Fibroblast of skin of abdomen (primary cell): ENCODE results near the gene LRRFIP1.
A peak's percentile ranks its signal among the peaks of the same experiment; 100 is the strongest.

Experiments
- DNase-seq: peaks from one replicate; pipeline ENCODE4 v3.0.0-alpha.2; 2013

LRRFIP1 gene

DNA sequence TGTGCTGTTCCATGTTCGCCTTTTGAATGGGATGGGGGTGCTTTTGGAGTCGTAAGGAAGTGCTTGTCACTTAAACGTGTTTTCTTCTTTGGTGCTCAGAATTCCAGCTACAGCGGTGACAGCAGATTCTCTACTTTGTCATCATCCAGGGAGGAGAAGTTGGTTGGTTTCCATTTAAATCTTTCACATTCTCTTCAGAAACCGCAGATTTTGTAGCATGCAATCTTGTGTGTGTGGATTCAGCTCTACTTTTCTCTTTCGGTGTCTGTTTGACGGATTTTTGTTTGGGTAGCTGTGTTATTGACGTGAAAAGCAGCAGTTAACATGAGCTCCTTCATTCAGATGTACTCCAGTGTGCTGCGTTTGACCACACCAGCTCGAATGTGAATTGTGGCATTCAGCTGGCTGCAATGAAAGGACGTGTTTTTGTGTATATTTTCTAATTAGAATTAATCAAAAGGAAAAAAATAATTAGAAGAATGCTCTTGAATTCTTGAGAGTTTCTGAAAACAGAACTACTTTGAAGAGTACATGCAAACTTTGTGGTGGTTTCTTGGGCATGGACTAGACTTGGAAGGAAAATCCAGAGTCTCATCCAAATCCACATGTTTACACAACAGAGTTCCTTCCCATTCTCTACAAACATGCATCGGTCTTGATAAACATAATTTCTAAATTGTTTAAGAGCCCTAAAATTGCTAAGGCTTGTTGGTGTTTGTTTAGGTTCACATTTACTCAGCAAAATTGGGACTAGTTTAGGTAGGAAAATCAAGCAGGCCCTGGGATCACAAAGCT lies 102.5 kb downstream of the LRRFIP1 start:
- DNase-seq, result no peak

DNA sequence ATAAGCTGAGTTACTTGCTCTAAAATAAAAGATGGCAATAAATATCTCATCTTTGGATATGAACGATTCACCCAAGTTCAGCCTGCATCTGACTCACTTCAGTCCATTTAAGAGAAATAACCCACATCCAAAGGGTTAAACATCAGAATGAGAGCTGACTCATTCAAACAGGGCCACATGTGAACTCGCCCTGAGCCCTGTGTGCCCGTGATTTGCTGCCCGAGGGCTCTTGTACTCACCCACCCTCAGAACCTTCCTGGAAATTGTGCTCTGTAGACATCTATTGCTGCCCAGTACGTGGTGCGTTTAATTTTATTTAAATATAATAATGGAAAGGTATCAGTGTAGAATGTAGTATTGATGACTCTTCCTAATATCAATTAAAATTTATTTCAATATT lies 104.3 kb downstream of the LRRFIP1 start:
- peak; percentile 71 for DNase-seq

GRCh38 chr2:237732070-237732469 lies 104.7 kb downstream of the LRRFIP1 start:
- no peak for DNase-seq

DNA sequence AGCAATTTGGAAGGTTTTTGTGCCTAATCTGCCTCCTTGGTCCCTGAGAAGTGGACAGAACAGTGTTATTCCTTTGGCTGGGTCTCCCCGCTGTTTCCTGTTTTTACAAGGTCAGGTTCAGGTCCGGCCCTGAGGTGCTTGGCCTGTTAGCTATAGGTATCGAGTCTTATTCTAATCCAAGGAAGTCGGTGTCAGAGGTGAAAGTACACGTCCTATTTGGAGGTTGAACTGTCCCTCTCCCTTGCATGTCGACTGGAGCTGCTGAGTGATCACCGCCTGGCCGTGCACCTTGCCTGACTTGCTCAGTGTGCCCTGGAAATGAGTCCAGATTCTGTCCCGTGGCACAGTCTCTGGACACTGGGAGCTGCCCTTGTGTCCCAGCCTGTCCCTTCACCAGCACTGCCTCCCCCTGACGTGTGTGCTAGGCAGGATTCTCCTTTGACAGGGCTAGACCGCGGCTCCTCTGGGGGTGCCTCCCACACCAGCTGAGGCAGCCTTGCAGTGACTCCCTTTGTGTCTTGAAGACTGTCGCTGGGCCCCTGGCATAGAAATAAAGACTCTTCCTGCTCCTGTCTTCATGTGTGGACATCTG lies 105.5 kb downstream of the LRRFIP1 start:
- DNase-seq, result no peak

GRCh38 chr2:237733677-237734300 lies 106.4 kb downstream of the LRRFIP1 start:
- DNase-seq, result no peak

- DNase-seq, result no peak
Observed at GRCh38 chr2:237734905-237735623, 107.7 kb downstream of the LRRFIP1 start.

DNA sequence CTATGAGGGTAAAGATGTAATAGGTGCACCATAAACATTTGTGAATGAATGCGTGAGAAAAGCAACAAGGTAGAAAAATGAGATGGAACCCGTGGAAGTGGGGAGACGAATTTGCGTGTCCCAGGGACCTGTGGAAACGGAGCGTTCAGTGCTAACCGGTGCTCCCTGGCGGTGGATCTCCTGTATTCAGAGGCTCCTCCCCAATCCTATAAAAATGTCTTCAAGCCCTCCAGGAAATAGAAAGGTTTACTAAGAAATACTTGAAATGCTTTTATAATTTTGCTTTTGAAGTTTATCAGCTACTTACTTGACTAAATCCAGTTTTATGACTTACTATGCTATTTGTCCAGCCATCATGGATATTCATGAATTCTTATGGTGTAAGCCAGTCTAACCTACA lies 108.4 kb downstream of the LRRFIP1 start:
- DNase-seq, result no peak

DNA sequence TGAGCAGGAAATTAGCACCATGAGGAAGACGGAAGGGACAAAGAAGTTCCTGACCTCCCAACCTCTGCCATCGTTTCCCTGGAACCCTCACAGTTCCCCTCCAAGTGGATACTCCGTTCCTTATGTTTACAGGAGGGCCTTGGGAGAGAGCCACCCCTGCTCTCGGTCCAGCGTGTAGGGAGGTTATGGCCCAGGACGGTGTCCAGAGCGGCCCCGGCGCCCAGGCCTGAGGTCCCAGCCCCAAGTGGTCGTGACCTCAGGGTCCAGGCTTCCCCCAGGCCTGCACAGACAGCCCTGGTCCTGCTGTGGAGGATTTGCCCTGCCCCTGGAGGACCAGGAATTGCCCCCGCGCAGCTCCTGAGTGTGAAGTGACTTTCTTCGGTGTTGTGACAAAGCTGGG lies 109.4 kb downstream of the LRRFIP1 start:
- no peak for DNase-seq

DNA sequence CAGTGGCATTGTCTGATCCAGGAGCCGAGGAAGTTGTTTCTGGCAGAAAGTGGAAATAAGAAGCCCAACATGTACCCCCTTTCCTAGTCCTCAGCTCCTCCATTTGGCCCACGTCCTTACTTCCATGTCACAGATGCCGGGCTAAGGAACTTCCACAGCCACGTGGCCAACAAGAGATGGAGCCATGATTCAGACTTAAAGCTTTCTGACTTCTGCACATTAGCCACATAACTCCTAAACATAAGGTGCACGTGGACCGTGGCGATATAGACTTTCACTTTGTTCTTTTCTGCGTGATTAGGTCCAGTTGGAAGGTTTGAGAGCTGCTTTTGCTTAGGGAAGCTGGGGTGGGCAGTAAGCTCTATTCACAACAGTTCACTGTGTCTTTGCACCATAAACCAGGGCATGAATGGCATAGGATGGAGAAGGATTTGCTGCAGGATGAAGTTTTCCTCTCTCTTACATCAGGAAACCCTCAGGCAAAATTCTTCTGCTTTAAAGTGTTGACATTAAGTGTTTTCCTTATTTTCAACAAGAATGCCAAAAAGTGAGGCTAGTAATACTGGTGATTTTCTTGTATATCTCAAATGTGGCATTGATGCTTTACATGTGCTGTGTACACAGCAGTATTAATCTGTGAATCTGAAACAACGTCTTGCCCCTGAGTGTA lies 109.9 kb downstream of the LRRFIP1 start:
- no peak for DNase-seq

DNA sequence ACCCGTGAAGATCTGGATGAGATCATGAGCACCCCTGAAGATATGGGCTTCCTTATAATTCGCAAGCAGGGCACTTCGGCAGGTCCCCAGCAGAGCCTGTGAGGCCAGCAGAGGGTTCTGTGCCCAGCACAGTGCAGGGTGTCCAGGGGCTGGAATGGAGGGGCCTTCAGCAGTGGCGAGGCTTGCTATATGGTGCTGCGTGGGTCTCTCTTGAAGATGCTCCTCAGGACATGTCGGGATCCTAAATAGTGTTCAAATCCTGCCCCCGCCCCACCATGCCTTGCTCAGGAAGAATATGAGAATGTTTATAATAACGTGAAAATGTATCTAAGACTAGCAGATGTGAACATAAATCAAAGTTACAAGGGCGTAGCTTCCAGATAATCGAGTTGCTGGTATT lies 110.9 kb downstream of the LRRFIP1 start:
- DNase-seq, result no peak

GRCh38 chr2:237739101-237739500 lies 111.7 kb downstream of the LRRFIP1 start:
- DNase-seq, result no peak

- DNase-seq, result no peak
Observed at GRCh38 chr2:237742191-237742590, 114.8 kb downstream of the LRRFIP1 start.

DNA sequence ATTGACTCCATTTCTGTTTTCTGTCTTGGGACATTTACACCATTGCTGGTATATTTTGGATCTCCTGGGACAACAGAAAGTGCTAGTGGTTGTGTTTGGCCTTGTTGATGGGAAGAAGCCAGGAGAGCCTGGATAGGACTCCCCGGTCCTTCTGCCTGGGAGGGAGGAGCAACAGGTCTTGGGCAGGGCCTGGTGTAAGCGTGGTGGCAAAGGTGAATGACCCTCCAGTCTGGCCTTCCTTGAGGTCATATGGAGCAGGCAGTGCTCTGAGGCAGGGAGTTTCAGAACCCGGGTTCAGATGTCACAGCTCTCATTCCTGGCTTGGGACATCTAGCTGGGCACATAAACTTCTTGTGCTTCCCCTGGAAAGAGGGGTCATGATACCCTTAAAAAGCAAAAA lies 115.2 kb downstream of the LRRFIP1 start:
- DNase-seq, result no peak

DNA sequence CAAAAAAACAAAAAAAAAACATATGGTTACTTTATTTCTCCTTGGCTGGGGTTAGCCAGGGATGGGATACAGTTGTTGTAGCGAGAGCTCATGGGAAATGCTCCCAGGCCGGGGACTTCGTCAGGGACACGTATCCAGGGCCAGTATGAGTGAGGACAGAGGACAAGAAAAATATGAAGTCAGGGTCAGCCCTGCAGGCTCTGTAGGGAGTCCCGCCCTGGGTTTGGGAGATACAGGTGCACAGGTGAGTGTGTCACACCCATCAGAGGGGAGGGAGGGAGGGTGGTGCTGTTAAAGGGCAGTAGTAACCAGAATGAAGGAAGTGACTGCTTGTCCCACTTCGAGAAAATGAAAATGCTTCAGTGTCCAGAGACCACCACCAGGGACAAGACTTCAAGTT lies 115.6 kb downstream of the LRRFIP1 start:
- DNase-seq, result no peak

- no peak for DNase-seq
Observed at GRCh38 chr2:237743561-237744269, 116.3 kb downstream of the LRRFIP1 start.

DNA sequence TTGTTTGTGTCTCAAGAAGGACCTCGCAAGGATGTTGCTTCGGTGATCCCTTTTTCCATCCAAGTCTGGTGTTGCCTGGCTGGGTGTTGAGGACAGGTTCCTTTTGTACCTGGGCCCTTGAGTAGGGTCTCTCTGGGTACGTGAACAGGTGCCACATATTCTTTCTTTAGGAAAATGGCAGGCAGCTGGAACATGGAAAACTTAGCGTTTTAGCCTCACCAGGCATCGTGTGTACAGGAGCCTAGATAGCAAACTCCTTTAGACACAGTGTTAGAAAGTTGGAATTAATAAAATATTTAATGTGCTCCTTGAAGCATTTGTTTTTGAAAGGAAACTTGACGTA lies 116.9 kb downstream of the LRRFIP1 start:
- DNase-seq, result no peak

DNA sequence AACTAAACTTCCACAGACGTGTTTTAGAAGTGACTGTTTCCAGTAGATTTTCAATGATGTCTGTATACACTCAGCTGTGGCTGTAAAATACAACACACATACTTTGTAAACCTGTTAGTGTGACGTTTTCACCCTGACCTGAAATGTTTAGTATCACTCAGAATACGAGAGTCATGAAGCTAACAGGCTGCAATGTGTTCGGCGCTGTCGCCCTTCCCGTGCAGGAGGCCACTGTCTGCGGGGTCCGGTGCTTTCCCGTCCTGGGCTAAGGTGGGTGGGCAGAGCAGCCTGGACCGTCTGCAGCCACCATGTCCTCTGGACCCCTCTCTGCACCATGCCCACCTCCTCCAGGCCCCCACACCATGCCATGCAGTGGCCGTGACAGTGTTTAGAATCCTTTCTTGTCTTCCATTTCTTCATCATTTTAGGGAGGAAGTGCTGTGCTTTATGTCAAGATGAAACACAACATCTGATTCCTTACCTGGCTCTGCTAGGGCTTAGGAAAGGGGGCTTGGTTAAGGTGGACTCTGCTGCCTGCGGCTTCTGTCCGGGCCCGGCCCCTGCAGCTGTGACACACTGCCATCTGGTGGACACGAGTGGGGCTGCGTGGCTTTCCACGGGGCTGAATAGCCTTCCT lies 117.3 kb downstream of the LRRFIP1 start:
- DNase-seq, result peak; percentile 41

DNA sequence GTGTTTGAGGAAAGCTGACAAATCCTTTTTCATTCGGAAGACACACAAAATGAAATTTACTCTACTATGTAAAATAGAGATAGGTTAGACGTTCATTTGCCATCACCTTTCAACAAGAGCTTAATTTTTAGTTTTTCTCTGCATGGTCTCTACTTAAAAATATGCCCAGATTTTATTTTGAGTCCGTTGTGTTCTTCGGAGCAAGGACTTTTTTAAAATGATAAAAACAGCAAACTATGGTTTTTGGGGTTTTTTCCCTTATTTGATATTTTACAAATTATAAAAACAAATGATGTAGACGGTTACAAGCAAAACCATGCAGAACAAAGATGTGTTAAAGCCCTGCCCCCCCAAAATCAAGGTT lies 117.8 kb downstream of the LRRFIP1 start:
- no peak for DNase-seq

DNA sequence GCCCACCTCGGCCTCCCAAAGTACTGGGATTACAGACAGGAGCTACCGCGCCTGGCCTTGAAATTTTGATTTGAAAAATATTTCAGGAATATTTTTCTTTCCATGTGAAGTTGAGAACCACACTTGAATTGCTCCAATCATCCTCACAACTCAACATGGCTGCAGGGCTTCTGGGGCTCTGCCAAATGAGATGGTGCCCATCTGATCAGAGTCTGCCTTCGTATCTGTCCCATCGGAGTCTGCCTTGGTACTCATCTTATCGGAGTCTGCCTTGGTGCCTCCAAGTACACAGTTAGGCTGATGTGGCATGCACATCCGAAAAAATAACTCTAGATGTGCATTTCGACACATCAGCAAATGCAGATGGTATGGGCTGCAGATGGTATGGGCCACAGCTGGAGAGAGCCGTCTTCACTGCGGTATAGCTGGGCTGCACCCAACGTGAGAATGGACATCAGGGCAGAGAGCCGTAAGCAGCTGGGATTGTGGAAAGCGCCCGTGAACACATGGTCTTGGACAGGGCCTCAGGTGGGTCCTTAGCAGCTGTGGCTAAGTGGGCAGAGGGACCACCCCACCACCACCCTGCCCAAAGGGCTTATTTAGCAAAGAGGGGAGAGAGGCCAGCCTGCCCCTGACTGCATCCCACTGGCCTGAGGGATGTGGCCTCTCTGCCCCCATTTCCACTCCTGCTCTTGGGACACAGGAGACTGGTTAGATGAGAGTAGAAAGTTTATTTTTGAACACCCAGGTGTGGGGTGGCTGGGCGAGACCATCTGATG lies 119.1 kb downstream of the LRRFIP1 start:
- DNase-seq, result no peak

DNA sequence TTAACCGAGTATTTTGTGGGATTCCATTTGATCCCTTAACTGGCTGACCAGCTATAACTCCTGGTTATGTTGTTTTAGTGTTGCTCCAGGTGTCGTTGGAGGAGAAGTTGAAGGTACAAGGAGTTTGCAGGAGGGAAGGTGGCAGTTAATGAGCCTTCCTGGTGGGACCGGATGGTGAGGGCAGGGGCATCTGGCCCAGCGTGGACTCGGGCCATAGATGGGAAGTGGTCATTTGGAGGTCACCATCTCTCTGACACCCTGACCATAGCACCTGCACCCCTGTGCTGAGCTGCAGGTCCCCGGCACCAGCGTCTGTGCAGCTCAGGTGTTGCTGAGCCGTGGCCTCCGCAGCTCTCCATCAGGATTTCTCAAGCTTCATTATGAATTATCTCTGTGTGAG lies 119.8 kb downstream of the LRRFIP1 start:
- no peak for DNase-seq

DNA sequence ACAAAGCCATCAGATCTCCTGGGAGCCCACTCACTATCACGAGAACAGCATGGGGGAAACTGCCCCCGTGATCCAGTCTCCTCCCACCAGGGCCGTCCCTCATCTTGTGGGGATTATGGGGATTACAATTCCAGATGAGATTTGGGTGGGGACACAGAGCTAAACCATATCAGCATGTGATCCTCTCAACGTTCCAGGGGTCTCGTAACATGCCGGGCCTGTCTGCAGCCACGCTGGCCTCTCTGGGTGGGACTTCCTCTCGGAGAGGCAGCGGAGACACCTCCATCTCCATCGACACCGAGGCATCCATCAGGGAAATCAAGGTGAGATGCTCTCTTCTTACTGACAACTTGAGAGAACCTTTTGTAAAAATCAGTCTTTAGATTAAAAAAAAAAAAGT lies 121.6 kb downstream of the LRRFIP1 start:
- no peak for DNase-seq
